Measurements from ENCODE around the gene TRIM46.
A peak's percentile ranks its signal among the peaks of the same experiment; 100 is the strongest.
"Not testable (repeated sequence)": the region's sequence is repeated elsewhere in the genome, so short reads cannot be mapped to it uniquely, and the experiment has no call there.

Gene TRIM46

DNA sequence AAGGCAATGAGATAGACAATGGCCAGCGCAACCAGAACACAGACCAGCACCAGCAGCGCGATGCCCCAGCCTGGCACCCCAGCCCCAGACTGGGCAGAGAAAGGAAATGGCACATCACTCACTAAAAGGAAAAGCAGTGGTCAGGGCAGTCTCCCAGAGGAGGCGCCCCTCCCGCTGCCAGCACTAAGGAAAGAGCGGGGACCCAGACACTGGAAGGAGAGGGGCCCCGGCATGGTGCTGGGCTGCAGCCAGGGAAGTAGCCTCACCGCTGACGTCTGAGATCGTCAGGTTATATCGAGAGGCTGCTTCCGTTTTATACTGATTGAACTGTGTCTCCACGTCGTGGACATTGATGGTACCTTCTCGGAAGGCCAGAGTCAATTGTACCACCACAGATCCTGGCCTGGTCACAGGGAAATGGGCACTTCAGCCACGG is 13.8 kb downstream of the TRIM46 start:
- DNase-seq (ENCODE audit: low spot score): no peak

DNA sequence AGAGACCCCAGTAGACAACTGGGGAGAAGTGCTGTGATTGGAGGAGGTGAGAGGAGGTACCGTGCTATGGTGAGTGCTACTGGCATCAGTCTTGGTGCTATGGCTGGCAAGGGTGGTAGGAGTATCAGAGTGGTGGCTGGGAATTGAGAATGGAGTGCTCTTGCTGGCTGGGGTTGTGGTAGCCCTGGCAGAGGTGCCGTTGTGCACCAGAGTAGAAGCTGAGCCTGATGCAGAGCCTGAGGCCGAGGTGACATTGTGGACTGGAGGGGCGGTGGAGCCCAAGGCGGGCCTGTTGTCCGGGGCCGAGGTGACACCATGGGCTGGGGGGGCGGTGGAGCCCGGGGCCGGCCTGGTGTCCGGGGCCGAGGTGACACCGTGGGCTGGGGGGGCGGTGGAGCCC is 14.6 kb downstream of the TRIM46 start:
- DNase-seq (ENCODE audit: low spot score): no peak

GRCh38 chr1:155189926-155190325 is 16.3 kb downstream of the TRIM46 start:
- not testable (repeated sequence) for DNase-seq (ENCODE audit: low spot score)

DNA sequence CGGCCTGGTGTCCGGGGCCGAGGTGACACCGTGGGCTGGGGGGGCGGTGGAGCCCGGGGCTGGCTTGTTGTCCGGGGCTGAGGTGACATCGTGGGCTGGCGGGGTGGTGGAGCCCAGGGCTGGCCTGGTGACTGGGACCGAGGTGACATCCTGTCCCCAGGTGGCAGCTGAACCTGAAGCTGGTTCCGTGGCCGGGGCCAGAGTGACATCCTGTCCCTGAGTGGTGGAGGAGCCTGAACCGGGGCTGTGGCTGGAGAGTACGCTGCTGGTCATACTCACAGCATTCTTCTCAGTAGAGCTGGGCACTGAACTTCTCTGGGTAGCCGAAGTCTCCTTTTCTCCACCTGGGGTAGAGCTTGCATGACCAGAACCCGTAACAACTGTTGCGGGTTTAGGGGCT is 18.3 kb downstream of the TRIM46 start:
- no peak for DNase-seq (ENCODE audit: low spot score)

DNA sequence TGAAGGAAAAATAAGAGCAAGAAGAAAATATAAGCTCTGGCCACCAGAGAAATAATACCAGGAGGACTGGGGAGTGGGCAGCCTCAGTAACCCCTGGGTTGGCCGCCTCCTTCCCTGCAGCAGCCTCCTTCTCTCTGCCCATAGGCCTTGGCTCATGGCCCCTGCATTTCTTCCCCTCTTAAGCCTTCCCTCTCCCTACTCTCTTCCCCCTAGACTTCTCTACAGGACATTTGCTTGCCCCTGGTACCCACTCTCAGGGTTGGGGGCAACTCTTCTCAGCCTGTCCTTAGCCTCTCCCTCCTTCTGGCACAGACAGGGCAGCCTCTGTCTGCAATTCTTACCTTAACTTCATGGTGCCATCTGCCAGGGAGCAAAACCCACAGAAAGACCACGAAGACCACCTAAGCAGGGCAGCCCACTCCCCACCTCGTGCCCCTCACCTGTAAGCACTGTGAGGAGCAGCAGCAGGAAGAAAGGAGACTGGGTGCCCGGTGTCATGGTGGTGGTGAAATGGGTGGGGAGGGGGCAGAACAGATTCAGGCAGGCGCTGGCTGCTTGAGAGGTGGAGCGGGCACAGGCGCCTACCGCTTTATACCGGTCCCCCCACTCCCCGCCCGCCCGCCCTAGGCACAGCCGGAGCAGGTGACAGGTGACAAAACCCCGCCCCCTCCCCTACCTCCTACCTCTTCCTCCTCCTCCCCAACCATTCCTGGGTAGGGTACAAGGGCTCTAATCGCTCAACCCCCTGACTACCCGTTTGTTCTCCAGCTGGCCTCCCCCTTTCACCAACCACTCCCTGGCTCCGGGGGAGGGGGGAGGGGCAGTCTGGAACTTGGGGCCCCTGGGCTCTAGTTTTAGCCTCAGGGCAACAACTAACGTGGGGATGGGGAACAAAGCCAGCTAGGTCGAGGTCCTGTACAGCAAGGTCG is 19.0 kb downstream of the TRIM46 start:
- no peak for DNase-seq (ENCODE audit: low spot score)

DNA sequence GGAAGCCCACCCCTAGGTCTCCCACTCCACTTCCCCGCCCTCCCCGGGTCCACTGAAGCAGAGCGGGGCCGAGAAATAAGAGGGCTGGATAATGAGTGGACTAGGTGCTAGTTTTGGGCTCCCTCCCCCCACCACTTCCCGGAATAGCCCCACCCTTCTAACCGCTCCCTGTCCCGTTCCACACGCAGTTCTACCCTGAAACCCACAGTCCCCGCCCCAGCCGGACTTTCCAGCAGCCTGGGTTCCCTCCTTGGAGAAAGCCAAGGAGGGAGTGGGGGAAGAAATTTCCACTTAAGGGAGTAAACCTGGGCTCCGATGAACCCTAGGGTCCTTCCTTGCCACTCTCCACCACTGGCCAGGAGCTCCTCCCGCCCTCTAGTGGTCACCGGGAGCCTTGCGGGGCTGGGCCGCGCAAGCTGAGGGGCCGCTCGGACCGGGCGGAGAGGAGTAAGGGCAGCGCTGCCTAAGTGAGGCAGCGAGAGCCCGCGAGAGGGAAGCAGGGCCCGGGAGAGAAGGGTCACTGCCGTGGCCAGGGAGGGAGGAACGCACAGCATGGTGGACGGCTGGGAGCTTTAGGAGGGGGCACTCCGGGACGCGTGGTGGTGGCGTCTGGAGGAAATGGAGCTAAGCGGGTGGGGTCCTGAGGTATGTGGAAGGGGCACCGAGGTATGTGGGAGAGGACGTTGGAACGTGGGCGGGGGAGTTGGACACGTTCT is 19.8 kb downstream of the TRIM46 start:
- DNase-seq (ENCODE audit: low spot score): peak; percentile 89

DNA sequence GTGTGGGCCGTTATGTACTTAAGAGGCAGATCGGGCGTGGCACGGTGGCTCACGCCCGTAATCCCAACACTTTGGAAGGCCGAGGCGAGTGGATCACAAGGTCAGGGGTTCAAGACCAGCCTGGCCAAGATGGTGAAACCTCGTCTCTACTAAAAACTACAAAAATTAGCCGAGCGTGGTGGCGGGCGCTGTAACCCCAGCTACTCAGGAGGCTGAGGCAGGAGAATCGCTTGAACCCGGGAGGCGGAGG is 20.3 kb downstream of the TRIM46 start:
- DNase-seq (ENCODE audit: low spot score): not testable (repeated sequence)

DNA sequence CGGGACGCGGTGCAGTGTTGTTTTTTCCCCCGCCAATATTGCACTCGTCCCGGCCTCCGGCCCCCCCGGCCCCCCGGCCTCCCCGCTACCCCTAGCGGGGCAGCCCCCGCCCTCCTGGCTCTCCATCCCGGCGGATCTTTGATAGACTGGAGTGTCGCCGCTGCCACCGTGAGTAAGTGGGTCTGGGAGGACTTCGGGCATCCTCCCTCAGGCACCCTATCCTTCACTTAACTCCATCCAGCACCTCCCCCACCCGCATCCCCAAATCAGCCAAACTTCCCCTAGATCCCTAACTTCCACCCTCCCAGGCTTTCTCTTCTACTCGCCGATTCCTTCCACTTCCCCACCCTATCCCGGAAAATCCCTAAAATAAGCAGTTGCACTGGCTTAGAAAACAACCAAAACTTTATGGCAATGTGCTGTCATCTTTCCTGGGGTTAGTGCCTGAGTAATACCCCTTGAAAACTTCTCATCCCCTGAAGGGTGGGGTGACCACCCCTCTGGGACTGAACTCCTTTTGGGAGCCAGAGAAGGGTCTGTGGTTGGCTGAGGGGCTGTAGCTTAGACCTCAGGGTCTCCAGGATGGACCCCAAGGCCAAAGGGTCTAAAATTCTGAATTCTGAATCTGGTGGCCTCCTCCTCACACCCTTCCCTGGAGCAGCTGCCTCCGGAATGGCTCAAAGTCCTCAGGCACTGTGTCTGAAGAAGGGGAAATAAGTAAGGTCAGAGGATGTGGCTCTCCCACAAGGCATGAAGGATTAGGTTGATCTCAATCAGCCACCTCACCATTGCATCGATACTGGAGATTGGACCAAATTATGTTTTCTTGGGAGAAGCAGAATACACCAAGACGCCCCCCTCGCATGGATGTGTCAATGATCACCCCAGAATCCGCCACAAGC is 21.8 kb downstream of the TRIM46 start:
- peak; percentile 32 for DNase-seq (ENCODE audit: low spot score)

DNA sequence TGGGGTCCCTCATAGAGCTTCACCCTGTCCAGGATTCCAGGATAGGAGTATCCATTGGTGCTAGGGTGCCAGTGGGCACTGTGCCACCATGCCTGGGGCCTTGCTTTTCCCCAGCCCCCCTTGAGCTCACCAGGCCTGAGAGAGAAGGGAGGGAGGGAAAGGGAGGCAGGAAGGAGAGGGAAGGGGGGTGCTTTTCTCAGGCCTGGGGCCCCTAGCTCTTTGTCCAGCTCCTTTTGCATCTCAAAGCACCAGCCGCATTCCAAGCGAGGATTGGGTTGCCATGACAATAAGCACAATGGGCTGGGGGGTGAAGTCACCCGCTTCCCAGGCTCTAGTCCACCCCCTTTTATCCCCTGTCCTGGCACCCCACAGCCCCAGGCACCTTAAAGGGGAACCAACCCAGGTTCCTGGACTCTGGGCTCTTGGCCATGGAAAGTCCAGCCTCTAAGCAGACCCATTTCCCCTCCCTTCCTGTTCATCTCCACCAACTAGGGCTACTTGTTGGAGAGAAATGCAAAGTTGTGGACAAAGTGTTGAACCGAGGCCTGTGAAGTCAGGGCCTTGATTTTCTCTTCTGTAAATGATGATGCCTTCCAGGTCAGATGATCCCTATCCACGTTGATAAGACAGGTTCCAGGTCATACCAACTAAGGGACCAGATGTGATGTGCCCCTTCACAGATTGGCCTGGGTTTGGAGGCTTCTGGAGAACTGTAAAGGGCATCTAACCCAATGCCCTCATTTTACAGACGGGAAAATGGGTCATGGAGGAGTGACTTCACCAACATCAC is 22.6 kb downstream of the TRIM46 start:
- no peak for DNase-seq (ENCODE audit: low spot score)

GRCh38 chr1:155196893-155197638 is 23.4 kb downstream of the TRIM46 start:
- DNase-seq (ENCODE audit: low spot score): no peak

DNA sequence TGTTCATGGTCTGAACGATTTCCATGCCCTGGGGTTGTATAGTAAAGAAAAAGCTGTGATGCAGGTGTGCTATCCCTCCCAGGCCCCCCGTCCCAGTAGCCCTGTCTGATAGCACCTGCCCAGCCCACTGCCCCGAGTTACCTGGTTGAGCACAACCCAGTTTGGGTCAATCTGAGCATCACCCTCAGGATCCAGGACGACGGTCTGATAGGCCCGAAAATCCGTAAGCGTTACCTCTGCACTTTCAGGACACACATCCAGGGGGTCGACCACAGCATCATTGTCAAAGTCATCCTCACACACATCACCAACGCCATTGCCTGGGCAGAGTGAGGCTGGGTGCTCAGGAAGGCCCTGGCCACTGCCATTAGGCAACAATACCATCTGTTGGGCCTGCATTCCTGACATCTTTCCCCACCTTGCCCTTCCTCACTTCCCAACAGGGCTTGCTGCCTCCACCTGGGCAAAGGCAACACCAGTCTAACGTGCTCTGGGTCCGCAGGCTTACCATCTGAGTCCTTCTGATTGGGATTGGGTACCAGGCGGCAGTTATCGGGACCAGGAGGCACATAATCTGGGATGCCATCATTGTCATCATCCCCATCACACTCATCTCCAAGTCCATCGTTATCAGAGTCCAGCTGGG is 24.4 kb downstream of the TRIM46 start:
- no peak for DNase-seq (ENCODE audit: low spot score)

DNA sequence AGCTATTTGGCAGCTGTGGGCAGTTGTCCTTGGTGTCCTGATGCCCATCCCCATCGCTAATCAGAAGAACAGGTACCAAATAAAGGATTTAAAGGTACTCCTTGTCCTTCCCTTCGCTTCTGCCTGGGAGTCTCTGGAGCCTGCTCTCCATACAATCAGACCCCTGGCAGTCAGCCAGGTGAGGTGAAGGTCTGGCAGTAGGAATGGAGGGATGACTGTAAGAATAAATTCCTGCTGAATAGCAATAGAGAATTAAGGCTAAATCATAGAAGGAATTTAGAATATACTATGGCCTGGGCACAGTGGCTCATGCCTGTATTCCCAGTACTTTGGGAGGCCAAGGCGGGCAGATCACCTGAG is 24.9 kb downstream of the TRIM46 start:
- no peak for DNase-seq (ENCODE audit: low spot score)

GRCh38 chr1:155199792-155200191 is 26.1 kb downstream of the TRIM46 start:
- no peak for DNase-seq (ENCODE audit: low spot score)

GRCh38 chr1:155200920-155201319 is 27.3 kb downstream of the TRIM46 start:
- no peak for DNase-seq (ENCODE audit: low spot score)

- no peak for DNase-seq (ENCODE audit: low spot score)
Observed at GRCh38 chr1:155202198-155202597, 28.5 kb downstream of the TRIM46 start.

DNA sequence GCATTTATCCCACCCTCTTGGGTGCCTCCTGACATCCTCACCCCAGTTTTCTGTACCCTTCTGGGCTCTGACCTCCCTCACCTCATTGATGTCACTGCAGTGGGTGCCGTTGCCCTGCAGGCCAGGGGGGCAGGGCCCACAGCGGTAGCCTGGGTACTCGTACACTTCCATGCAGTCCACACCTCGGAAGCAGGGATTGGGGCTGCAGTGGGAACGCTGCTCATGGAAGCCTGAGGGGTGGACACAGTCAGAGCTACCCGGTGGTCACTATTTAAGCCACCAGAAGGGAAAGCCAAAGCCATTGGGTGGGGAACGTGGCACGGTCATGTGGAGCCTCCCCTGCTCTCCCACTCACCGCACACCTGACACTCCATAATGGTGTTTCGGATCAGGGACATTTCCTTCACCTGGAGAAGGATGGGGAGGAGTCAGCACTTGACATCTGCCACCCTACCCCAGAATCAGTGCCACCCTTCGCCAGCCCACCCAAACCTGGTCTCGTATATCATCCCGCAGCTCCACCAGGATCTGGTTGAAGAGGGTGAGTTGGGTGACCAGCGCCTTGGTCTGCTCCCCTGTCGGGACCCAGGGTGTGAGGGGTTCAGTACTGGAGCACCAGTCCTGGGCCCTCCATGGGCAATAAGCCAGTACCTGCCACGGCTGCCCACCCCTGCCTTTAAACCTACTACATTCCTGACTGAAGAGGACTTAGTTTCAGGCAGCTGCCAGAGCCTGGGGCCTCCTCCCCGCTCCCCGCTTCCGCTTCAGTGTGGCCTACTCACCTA is 29.3 kb downstream of the TRIM46 start:
- no peak for DNase-seq (ENCODE audit: low spot score)

DNA sequence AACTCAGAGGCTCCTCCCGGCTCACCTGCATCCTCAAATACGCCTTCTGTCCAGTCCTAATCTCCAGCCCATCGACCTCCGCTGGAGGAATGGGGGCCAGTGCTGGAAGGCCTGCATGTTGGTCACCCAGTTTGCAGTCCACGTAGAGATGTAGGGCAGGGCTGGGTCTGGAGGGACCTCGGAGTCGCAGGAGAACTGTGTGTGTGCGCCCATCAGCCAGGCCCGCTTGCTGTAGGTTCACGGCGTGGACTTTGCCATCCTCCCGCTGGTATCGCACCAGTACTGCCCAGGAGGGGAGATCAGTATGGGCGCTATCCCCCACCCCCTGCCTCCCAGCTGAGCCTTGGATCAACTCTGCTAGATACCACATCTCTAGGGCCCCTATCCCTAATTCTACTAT is 31.4 kb downstream of the TRIM46 start:
- no peak for DNase-seq (ENCODE audit: low spot score)

DNA sequence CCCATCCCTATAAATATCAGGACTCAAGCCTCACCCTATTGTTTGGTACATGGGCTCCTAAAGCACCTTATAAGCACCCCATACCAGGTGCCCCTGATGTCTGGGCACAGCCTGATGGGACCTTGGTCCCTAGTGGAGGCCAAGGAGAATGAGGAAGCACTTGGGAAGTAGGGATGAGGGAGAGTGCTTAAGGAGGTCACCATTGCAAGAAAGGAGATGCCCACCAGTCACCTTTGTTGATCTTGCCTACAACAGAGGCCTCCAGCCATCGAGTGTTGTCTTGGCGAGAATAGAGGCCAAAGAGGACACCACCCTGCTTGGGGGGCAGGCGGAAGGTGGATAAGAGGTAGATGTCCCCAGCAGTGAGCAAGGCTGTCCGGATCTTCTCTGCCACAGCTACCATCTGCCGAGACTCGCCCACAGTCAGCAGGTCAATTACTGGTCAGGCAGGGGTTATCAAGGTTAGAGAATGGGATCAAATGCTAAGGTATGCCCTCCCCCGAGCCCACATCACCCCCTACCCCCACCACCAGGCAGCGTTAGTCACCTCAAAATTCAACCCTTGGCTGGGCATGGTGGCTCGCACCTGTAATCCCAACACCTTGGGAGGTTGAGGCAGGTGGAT is 32.4 kb downstream of the TRIM46 start:
- no peak for DNase-seq (ENCODE audit: low spot score)

All from AG20443 (cell line).